SIG-M5 treated with dmso at 0.1 percent for 504 hours (cell line): ENCODE measurements around the gene WDR7.
"Not testable (repeated sequence)": the region's sequence is repeated elsewhere in the genome, so short reads cannot be mapped to it uniquely, and the experiment has no call there.

Source experiments
- DNase-seq: peaks from one replicate; lab custom pipeline; 2025; ENCODE audit not compliant: unreplicated experiment; lab: John Stamatoyannopoulos, UW

Gene WDR7

GRCh38 chr18:56652802-56653201, 1.6 kb downstream of the WDR7 start:
- peak; percentile 34 for DNase-seq

- not testable (repeated sequence) for DNase-seq
These were observed 3.1 kb downstream of the WDR7 start for GRCh38 chr18:56654280-56654679.

GRCh38 chr18:56658261-56658660, 7.1 kb downstream of the WDR7 start:
- no peak for DNase-seq

GRCh38 chr18:56659111-56659510, 8.0 kb downstream of the WDR7 start:
- no peak for DNase-seq

GRCh38 chr18:56660655-56661054, 9.5 kb downstream of the WDR7 start:
- no peak for DNase-seq

- DNase-seq = no peak
These were observed 10.4 kb downstream of the WDR7 start for GRCh38 chr18:56661360-56662062.

- DNase-seq = no peak
These were observed 10.9 kb downstream of the WDR7 start for GRCh38 chr18:56662063-56662408.

DNA sequence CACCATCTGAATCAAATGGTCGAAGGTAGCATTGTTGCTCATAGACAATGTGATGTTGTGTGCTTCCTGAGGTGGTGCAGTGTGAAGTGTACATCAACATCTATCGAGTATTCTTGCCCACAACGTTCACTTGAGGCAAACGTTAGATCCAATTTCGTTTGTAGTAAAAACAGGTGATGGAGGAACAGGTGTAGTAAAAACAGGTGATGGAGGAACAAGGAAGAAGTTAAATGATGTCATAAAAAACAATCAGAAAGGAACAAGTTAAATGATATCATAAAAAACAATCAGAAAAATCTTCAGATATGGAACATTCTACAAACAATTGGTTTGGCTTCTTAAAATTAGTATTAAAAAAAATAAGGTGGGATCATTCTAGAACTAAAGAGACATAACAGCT, 11.3 kb downstream of the WDR7 start:
- DNase-seq = no peak

- no peak for DNase-seq
These were observed 11.7 kb downstream of the WDR7 start for GRCh38 chr18:56662902-56663301.

- no peak for DNase-seq
These were observed 21.2 kb downstream of the WDR7 start for GRCh38 chr18:56672391-56672790.

DNA sequence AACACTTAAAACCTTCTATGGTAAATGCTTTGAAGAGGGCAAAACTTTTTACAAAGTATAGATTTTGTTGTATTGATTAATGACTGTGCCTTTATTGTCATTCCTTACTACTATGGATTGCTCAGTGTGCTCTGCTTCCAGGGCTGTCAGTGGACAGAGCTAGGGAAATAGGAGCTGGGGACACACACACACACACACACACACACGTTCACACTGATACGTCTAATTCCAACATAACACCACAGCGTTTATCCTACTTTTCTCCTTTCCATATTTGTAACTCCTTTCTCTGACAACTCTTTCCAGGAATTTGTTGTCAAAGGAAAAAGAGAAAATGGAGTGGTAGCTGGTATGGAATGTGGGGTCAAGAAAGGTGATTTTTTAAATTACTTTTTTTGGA, 21.8 kb downstream of the WDR7 start:
- no peak for DNase-seq

GRCh38 chr18:56676639-56677038, 25.5 kb downstream of the WDR7 start:
- no peak for DNase-seq

GRCh38 chr18:56678836-56679565, 27.8 kb downstream of the WDR7 start:
- DNase-seq = no peak

DNA sequence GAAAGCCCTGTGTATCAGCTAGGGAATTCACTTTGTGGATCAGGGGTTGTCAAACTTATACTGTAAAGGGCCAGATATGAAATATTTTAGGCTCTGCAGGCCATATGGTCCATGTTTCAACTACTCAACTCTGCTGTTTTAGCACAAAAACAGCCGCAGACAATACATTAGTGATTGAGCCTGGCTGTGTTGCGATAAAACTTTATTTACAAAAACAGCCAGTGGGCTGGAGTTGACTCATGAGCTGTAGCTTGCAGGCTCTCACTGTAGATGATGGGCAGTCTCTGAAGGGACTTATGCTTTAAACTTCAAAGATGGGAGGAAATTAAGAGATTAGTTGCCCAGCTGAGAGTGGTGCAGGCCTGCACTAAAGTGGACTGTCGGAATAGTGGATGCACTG, 33.1 kb downstream of the WDR7 start:
- DNase-seq = no peak

GRCh38 chr18:56691530-56691929, 40.4 kb downstream of the WDR7 start:
- no peak for DNase-seq

DNA sequence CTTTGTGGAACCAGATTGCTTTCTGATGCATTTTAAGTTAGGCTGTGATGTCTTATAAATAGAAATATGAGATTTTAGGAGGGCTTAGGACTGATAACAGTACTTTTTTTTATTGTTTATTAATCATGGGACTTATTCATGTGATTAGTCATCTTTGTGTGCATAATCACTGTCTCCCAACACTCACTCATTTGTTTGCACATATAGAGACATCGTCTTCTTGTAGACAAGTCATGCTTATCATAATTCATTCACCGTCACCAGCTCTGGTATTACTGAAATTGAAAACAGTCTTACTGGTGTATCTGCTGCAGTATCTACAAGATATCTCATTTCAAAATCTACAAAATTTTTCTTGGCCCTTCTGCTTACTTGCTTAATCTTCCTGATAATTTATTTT, 45.8 kb downstream of the WDR7 start:
- no peak for DNase-seq

GRCh38 chr18:56702946-56703345, 51.8 kb downstream of the WDR7 start:
- DNase-seq = peak; percentile 31

- peak; percentile 81 for DNase-seq
These were observed 58.3 kb downstream of the WDR7 start for GRCh38 chr18:56709463-56709862.

DNA sequence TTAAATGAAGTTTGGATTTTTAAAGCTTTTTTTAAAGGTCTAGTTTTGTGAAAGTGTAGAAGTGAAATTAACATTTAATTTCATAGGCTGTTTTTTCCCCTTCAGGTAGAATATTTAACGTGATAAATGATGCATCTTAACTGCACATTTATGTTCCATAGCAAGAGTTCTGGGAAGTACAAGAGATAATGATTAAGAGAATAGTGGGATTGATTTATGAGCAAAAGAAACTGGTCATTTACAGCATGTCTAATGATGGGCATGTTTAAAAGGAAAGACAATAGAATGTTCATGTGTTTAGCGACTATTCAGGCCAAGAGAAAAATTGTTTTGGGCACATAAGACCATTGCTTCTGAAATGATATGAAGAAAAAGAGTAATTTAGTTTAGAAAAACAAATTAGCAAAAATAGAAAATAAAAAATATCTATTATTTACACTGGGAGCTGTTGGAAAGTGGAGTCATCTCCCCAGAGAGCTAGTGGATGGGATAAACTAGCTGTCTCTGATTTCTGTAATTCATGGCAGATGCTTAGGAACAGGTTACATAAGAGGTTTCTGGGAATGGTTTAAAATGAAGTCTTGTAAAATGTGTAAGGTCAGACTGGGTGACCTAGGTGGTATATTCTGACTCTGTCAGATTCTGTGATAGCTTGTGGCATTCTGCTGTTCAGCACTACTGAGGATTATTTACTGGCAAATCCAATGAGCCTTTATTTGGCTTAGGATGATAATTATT, 60.7 kb downstream of the WDR7 start:
- no peak for DNase-seq

DNA sequence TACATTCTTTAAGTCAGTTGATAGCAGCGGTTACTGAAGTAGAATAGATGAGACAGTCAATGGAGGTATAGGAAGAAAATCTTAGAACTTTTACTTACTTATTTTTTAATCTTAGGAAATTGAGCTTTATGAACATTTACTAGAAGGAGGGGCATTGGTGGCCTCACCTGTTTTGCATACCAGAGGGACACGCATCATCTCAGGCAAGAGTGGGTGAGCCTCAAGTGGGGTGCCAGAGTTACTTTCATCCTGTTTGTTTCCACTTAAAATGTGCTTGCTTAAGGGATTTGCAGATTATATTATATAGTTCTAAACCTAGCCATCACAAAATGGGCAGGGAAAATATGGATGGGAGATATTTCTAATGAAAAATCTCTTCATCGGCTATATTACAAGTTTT, 61.6 kb downstream of the WDR7 start:
- no peak for DNase-seq

GRCh38 chr18:56715121-56715520, 64.0 kb downstream of the WDR7 start:
- no peak for DNase-seq

DNA sequence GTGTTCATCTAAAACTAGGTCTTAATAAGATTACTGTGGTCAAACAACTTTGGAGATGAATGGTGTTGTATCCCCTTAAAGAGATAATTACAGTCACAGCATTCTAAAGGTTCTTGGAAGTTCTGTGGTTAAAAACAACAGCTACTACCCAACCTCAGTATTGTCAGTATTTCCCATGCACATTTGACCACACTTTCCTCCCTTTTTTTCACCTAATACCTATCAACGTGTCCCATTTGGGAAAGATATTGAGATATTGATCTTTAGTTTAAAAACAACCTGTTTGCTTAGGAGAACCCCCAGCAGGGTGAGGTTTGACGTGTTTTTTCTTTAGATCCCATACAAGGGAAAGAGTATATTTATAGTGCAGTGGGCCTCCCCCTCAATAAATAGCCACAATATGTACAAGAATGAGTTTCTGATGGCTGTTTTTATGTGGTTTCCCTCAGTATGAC, 65.6 kb downstream of the WDR7 start:
- DNase-seq = no peak
